Measurements from ENCODE around the gene EGFL6. TPM values are rescaled to one million over a fixed set of nuclear protein-coding genes. Genes with fewer than 3 reads are reported as not detected.
A peak's percentile ranks its signal among the peaks of the same experiment; 100 is the strongest.
"Not testable (repeated sequence)": the region's sequence is repeated elsewhere in the genome, so short reads cannot be mapped to it uniquely, and the experiment has no call there.

EGFL6 gene
- total and polyA plus RNA-seq, 2 experiments from 2014 or later, result 0.12 TPM; not detected in 1

- peak; percentile 71 for TF ChIP-seq CTCF (IDR thresholded peaks at IDR 0.05; ENCODE audit: low read depth, low read length)
- DNase-seq (ENCODE audit: low read depth in 1 of 2, low spot score in 1 of 2), result peak; percentile 70 to 75
- H3K27ac ChIP-seq, result no peak overlapping the region
- no peaks in the 10 kb centered on the region for H3K36me3 ChIP-seq
- no peak overlapping the region for H3K4me3 ChIP-seq
- H3K4me1 ChIP-seq (ENCODE audit: low read depth), result no peaks in the 10 kb centered on the region
- H3K27me3 ChIP-seq, result no peaks in the 10 kb centered on the region
- no peaks in the 10 kb centered on the region for H3K9me3 ChIP-seq (ENCODE audit: low read depth)
Observed at GRCh38 chrX:13646154-13646549, 76.8 kb downstream of the EGFL6 start.

GRCh38 chrX:13647709-13648212 lies 78.4 kb downstream of the EGFL6 start:
- Histone ChIP-seq H3K9me3 (ENCODE audit: low read depth) (no peaks in the 10 kb centered on the region), H3K36me3 (no peaks in the 10 kb centered on the region), H3K4me1 (ENCODE audit: low read depth) (no peaks in the 10 kb centered on the region), H3K4me3 (no peak overlapping the region), H3K27me3 (no peaks in the 10 kb centered on the region), H3K27ac (peak overlapping the region; percentile 11)
- no peak for TF ChIP-seq CTCF (IDR thresholded peaks at IDR 0.05; ENCODE audit: low read depth, low read length)
- DNase-seq (ENCODE audit: low read depth in 1 of 2, low spot score in 1 of 2), result peak; percentile 51 to 74

GRCh38 chrX:13648336-13648735 lies 78.9 kb downstream of the EGFL6 start:
- H3K9me3 ChIP-seq (ENCODE audit: low read depth); DNase-seq (ENCODE audit: low read depth in 1 of 2, low spot score in 1 of 2); H3K4me1 ChIP-seq (ENCODE audit: low read depth); H3K27ac ChIP-seq; H3K27me3 ChIP-seq; H3K4me3 ChIP-seq; H3K36me3 ChIP-seq: not testable (repeated sequence)

- no peaks in the 10 kb centered on the region for H3K36me3 ChIP-seq
- no peak for TF ChIP-seq CTCF (IDR thresholded peaks at IDR 0.05; ENCODE audit: low read depth, low read length)
- H3K27ac ChIP-seq, result no peak overlapping the region
- H3K4me1 ChIP-seq (ENCODE audit: low read depth), result no peaks in the 10 kb centered on the region
- no peaks in the 10 kb centered on the region for H3K9me3 ChIP-seq (ENCODE audit: low read depth)
- DNase-seq (ENCODE audit: low read depth in 1 of 2, low spot score in 1 of 2), result no peak
- no peaks in the 10 kb centered on the region for H3K27me3 ChIP-seq
- H3K4me3 ChIP-seq, result no peak overlapping the region
Observed at GRCh38 chrX:13649838-13650237, 80.4 kb downstream of the EGFL6 start.

- H3K4me3 ChIP-seq, result no peak overlapping the region
- no peaks in the 10 kb centered on the region for H3K36me3 ChIP-seq
- no peaks in the 10 kb centered on the region for H3K4me1 ChIP-seq (ENCODE audit: low read depth)
- H3K27me3 ChIP-seq, result no peaks in the 10 kb centered on the region
- no peak overlapping the region for H3K27ac ChIP-seq
- H3K9me3 ChIP-seq (ENCODE audit: low read depth), result no peaks in the 10 kb centered on the region
- no peak for TF ChIP-seq CTCF (IDR thresholded peaks at IDR 0.05; ENCODE audit: low read depth, low read length)
- no peak for DNase-seq (ENCODE audit: low read depth in 1 of 2, low spot score in 1 of 2)
Observed at GRCh38 chrX:13650318-13650717, 80.9 kb downstream of the EGFL6 start.

GRCh38 chrX:13651150-13651549 lies 81.7 kb downstream of the EGFL6 start:
- H3K27ac ChIP-seq, result no peak overlapping the region
- no peak for DNase-seq (ENCODE audit: low read depth in 1 of 2, low spot score in 1 of 2)
- no peak for TF ChIP-seq CTCF (IDR thresholded peaks at IDR 0.05; ENCODE audit: low read depth, low read length)

More at GRCh38 chrX:13651150-13651549, 81.7 kb downstream of the EGFL6 start:
- Histone ChIP-seq H3K36me3 (no peaks in the 10 kb centered on the region), H3K4me1 (ENCODE audit: low read depth) (no peaks in the 10 kb centered on the region), H3K4me3 (no peak overlapping the region), H3K27me3 (no peaks in the 10 kb centered on the region), H3K9me3 (ENCODE audit: low read depth) (no peaks in the 10 kb centered on the region)
